ENCODE measurements around the gene TYRP1.

DNA sequence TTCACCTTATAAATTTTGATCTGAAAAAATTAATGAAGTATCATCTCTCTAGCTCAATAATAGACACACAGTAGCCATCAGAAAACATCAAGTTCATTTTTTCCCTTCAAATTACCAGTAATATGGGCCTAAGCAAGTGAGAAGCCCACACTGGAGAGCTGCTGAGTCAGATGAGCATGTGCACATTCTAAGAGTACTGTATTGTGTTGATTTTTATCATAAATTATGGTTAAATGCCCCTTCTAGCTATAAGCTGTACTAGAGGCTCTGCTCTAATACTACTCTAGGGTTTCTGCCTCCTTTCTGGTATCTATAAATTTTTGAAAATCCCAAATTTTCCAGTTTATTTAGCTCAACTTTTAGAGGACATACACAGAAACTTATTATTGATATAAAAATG lies 42.1 kb upstream of the TYRP1 start:
- TF ChIP-seq, protein P1, sequence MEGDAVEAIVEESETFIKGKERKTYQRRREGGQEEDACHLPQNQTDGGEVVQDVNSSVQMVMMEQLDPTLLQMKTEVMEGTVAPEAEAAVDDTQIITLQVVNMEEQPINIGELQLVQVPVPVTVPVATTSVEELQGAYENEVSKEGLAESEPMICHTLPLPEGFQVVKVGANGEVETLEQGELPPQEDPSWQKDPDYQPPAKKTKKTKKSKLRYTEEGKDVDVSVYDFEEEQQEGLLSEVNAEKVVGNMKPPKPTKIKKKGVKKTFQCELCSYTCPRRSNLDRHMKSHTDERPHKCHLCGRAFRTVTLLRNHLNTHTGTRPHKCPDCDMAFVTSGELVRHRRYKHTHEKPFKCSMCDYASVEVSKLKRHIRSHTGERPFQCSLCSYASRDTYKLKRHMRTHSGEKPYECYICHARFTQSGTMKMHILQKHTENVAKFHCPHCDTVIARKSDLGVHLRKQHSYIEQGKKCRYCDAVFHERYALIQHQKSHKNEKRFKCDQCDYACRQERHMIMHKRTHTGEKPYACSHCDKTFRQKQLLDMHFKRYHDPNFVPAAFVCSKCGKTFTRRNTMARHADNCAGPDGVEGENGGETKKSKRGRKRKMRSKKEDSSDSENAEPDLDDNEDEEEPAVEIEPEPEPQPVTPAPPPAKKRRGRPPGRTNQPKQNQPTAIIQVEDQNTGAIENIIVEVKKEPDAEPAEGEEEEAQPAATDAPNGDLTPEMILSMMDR (IDR thresholded peaks at IDR 0.05) = no peak
- TF ChIP-seq POLR2A (IDR thresholded peaks at IDR 0.05) = no peak

Measured in esophagus squamous epithelium (tissue), 4 donors.